IMR-90 (cell line): ENCODE measurements around the gene CFAP161. TPM values are rescaled to one million over a fixed set of nuclear protein-coding genes. Genes with fewer than 3 reads are reported as not detected.

Experiments
- ATAC-seq: fragments of 200-7000 bp; cut with Tn5 transposase; 2 replicates; pipeline ENCODE4 v1.9.1; 2020; ENCODE audit warnings: low read depth, mild to moderate bottlenecking, moderate library complexity
- BruUV-seq: library from RNA; stranded (reverse); fragments of 400-500 nt; replicated peaks from 2 replicates; lab custom pipeline; 2021; lab: Mats Ljungman, UMichigan
- CTCF ChIA-PET: fragments of 300-600 bp; formaldehyde crosslinking; extraction: SDS; loops from one replicate; lab custom pipeline; 2021; ENCODE audit warnings: antibody characterized with exemption; lab: Yijun Ruan, JAX
- POLR2A ChIA-PET: fragments of 300-600 bp; sonication (Branson Sonifier 250); formaldehyde crosslinking; loops from one replicate; lab custom pipeline; 2022; ENCODE audit warnings: antibody characterized with exemption; ENCODE audit not compliant: unreplicated experiment; lab: Charles Lee
- DNase-seq: peaks from one replicate; pipeline ENCODE4 v3.0.0; 2013
- H2AFZ ChIP-seq: replicated peaks from 2 replicates; pipeline ENCODE3; 2013; ENCODE audit warnings: low read length, mild to moderate bottlenecking; ENCODE audit not compliant: poor library complexity
- H2AK5ac ChIP-seq: 2 replicates; pipeline ENCODE4 v1.6.1; 2013; ENCODE audit warnings: low read depth, low read length, inconsistent platforms
- H2AK9ac ChIP-seq: replicated peaks from 2 replicates; pipeline ENCODE3; 2013; ENCODE audit warnings: mild to moderate bottlenecking, low read depth, low read length, moderate library complexity; ENCODE audit not compliant: poor library complexity
- H2BK120ac ChIP-seq: 2 replicates; pipeline ENCODE4 v1.6.1; 2013; ENCODE audit warnings: low read depth, low read length, inconsistent platforms
- H2BK15ac ChIP-seq: 3 replicates; pipeline ENCODE4 v1.6.1; 2013; ENCODE audit warnings: low read depth, low read length, inconsistent platforms
- H2BK20ac ChIP-seq: 2 replicates; pipeline ENCODE4 v1.6.1; 2013; ENCODE audit warnings: low read depth, mild to moderate bottlenecking, inconsistent platforms, low read length, moderate library complexity
- H2BK5ac ChIP-seq: 2 replicates; pipeline ENCODE4 v1.6.1; 2013; ENCODE audit warnings: mild to moderate bottlenecking, low read depth, low read length, inconsistent platforms; ENCODE audit not compliant: poor library complexity, severe bottlenecking
- H3K14ac ChIP-seq: replicated peaks from 2 replicates; pipeline ENCODE4 v1.6.1; 2013; ENCODE audit warnings: low read depth, low read length, inconsistent platforms
- H3K18ac ChIP-seq: 2 replicates; pipeline ENCODE4 v1.6.1; 2013; ENCODE audit warnings: low read depth, low read length, control low read depth
- H3K23ac ChIP-seq: 2 replicates; pipeline ENCODE4 v1.6.1; 2013; ENCODE audit warnings: low read depth, low read length, inconsistent platforms
- H3K27ac ChIP-seq: 2 replicates; pipeline ENCODE4 v1.5.1; 2013; ENCODE audit warnings: mild to moderate bottlenecking, control low read depth, low read length; ENCODE audit not compliant: insufficient read depth
- H3K27me3 ChIP-seq: 2 replicates; pipeline ENCODE4 v1.6.1; 2013; ENCODE audit warnings: low read length; ENCODE audit not compliant: control insufficient read depth, insufficient read depth
- H3K36me3 ChIP-seq: 2 replicates; pipeline ENCODE4 v1.6.1; 2013; ENCODE audit warnings: low read length, mixed read lengths; ENCODE audit not compliant: control insufficient read depth, insufficient read depth
- H3K4ac ChIP-seq: 2 replicates; pipeline ENCODE4 v1.6.1; 2013; ENCODE audit warnings: low read depth, low read length, inconsistent platforms
- H3K4me1 ChIP-seq: 2 replicates; pipeline ENCODE4 v1.6.1; 2013; ENCODE audit warnings: low read length, mixed read lengths; ENCODE audit not compliant: control insufficient read depth, insufficient read depth
- H3K4me2 ChIP-seq: 2 replicates; pipeline ENCODE4 v1.6.1; 2013; ENCODE audit warnings: low read depth, mild to moderate bottlenecking, control low read depth, low read length, moderate library complexity
- H3K4me3 ChIP-seq: 2 replicates; pipeline ENCODE4 v1.5.1; 2013; ENCODE audit warnings: low read depth, mild to moderate bottlenecking, control low read depth, low read length, moderate library complexity; ENCODE audit not compliant: insufficient read depth
- H3K56ac ChIP-seq: 2 replicates; pipeline ENCODE4 v1.6.1; 2013; ENCODE audit warnings: low read length, inconsistent platforms; ENCODE audit not compliant: insufficient read depth; ENCODE audit errors: extremely low read depth
- H3K79me1 ChIP-seq, 2 experiments: 2 replicates each; pipeline ENCODE4 v1.6.1; 2013; ENCODE audit warnings: low read length in 2 of 2, inconsistent platforms in 1 of 2, low read depth in 1 of 2
- H3K9ac ChIP-seq: 2 replicates; pipeline ENCODE4 v1.6.1; 2013; ENCODE audit warnings: low read depth, low read length, control low read depth
- H3K9me1 ChIP-seq: 2 replicates; pipeline ENCODE4 v1.6.1; 2013; ENCODE audit warnings: low read length, inconsistent platforms; ENCODE audit not compliant: insufficient read depth
- H3K9me3 ChIP-seq: 2 replicates; pipeline ENCODE4 v1.6.1; 2013; ENCODE audit warnings: low read length; ENCODE audit not compliant: control insufficient read depth, insufficient read depth
- H4K20me1 ChIP-seq: 2 replicates; pipeline ENCODE4 v1.6.1; 2013; ENCODE audit warnings: low read length, inconsistent platforms; ENCODE audit not compliant: insufficient read depth
- H4K5ac ChIP-seq: 2 replicates; pipeline ENCODE4 v1.6.1; 2013; ENCODE audit warnings: mild to moderate bottlenecking, low read depth, low read length, control low read depth
- H4K8ac ChIP-seq, 2 experiments: 2 replicates each; pipeline ENCODE4 v1.6.1; 2013; ENCODE audit warnings: low read depth in 2 of 2, low read length in 2 of 2, control low read depth in 1 of 2, inconsistent platforms in 1 of 2
- H4K91ac ChIP-seq: 2 replicates; pipeline ENCODE4 v1.6.1; 2013; ENCODE audit warnings: low read depth, low read length, inconsistent platforms; ENCODE audit not compliant: insufficient read depth
- BHLHE40 ChIP-seq: fragments of 150-350 bp; IDR thresholded peaks from 2 replicates; pipeline ENCODE4 v1.6.1; 2016; ENCODE audit warnings: mild to moderate bottlenecking, low read depth, low read length
- CEBPB ChIP-seq: IDR thresholded peaks from 2 replicates; pipeline ENCODE4 v1.6.1; 2012; ENCODE audit warnings: low read depth, low read length, improper control_type of control experiment
- CHD1 ChIP-seq: IDR thresholded peaks from 2 replicates; pipeline ENCODE4 v1.6.1; 2012; ENCODE audit warnings: low read depth, low read length, improper control_type of control experiment
- CTCF ChIP-seq: conservative IDR thresholded peaks from 2 replicates; pipeline ENCODE4 v1.5.1; 2012; ENCODE audit warnings: mild to moderate bottlenecking, low read depth, low read length, improper control_type of control experiment
- ELK1 ChIP-seq: fragments of 150-350 bp; IDR thresholded peaks from 2 replicates; pipeline ENCODE4 v1.6.1; 2016; ENCODE audit warnings: low read depth, mild to moderate bottlenecking, low read length, moderate library complexity, borderline replicate concordance
- FOS ChIP-seq: fragments of 150-350 bp; IDR thresholded peaks from 2 replicates; pipeline ENCODE4 v1.6.1; 2016; ENCODE audit warnings: low read depth, low read length
- MAFK ChIP-seq: IDR thresholded peaks from 2 replicates; pipeline ENCODE4 v1.6.1; 2012; ENCODE audit warnings: low read depth, low read length, improper control_type of control experiment
- MAZ ChIP-seq: IDR thresholded peaks from 2 replicates; pipeline ENCODE4 v1.6.1; 2012; ENCODE audit warnings: low read depth, mild to moderate bottlenecking, low read length, improper control_type of control experiment, moderate library complexity, borderline replicate concordance
- MXI1 ChIP-seq: IDR thresholded peaks from 2 replicates; pipeline ENCODE4 v1.6.1; 2012; ENCODE audit warnings: low read depth, mild to moderate bottlenecking, low read length, moderate library complexity, borderline replicate concordance
- NFE2L2 ChIP-seq: fragments of 150-350 bp; IDR thresholded peaks from 2 replicates; pipeline ENCODE4 v1.6.1; 2016; ENCODE audit warnings: low read depth, mild to moderate bottlenecking, low read length
- POLR2A ChIP-seq: IDR thresholded peaks from 2 replicates; pipeline ENCODE4 v1.6.1; 2012; ENCODE audit warnings: mild to moderate bottlenecking, low read depth, low read length
- RAD21 ChIP-seq: IDR thresholded peaks from 2 replicates; pipeline ENCODE4 v1.6.1; 2012; ENCODE audit warnings: low read length, improper control_type of control experiment
- RCOR1 ChIP-seq: IDR thresholded peaks from 2 replicates; pipeline ENCODE4 v1.6.1; 2012; ENCODE audit warnings: mild to moderate bottlenecking, low read length, improper control_type of control experiment; ENCODE audit not compliant: insufficient replicate concordance
- RFX5 ChIP-seq: IDR thresholded peaks from 2 replicates; pipeline ENCODE4 v1.8.0; 2012; ENCODE audit warnings: low read depth, mild to moderate bottlenecking, low read length, moderate library complexity
- SMC3 ChIP-seq: fragments of 150-350 bp; IDR thresholded peaks from 2 replicates; pipeline ENCODE4 v1.6.1; 2016; ENCODE audit warnings: low read depth, mild to moderate bottlenecking, antibody characterized with exemption, low read length, moderate library complexity
- USF2 ChIP-seq: fragments of 150-350 bp; IDR thresholded peaks from 2 replicates; pipeline ENCODE4 v1.6.1; 2017; ENCODE audit warnings: mild to moderate bottlenecking, antibody characterized with exemption, low read length, low read depth
- WGBS, 2 experiments: methylation state at CpG; one replicate each; pipeline versions ENCODE4 v1.1.5 to v1.1.7; 2013; ENCODE audit warnings: missing lambda C conversion rate in 2 of 2; ENCODE audit not compliant: insufficient read length in 1 of 2; ENCODE audit errors: extremely low coverage in 2 of 2; 5-methylcytosine and 5-hydroxymethylcytosine counted together
- dilution Hi-C: fragments of 300-500 bp; cut with HindIII; formaldehyde crosslinking; loops from one replicate; pipeline ENCODE4 v1.14.3; 2018; ENCODE audit warnings: low sequenced_read_pairs; ENCODE audit not compliant: unreplicated experiment
- in situ Hi-C: fragments of 300-500 bp; cut with MboI; formaldehyde crosslinking; loops from 3 replicates; pipeline ENCODE4 v1.14.3; 2019; ENCODE audit warnings: low sequenced_read_pairs, inconsistent platforms, mixed read lengths
- intact Hi-C: fragments of 100-400 bp; cut with micrococcal nuclease; formaldehyde crosslinking; loops from 2 replicates; pipeline ENCODE4 v1.10.0; 2022
- polyA plus RNA-seq, 3 experiments: library from polyadenylated mRNA; depleted of rRNA; stranded (reverse); fragments of >200 nt; gene quantifications; 2 replicates each; pipeline ENCODE4 v1.2.3, GENCODE V29; 2012; ENCODE audit warnings: low replicate concordance in 1 of 3
- total RNA-seq: library from RNA; depleted of rRNA; stranded (reverse); fragments of >200 nt; gene quantifications from 2 replicates; pipeline ENCODE4 v1.2.3, GENCODE V29; 2012

CFAP161 gene
- total and polyA plus RNA-seq, 2 of the 4 experiments (the other 2 are of a cell fraction): not detected

- Histone ChIP-seq H3K9me1 (peaks cover 7% of the 10 kb centered on the region; the same call in 1 of the 2 replicates), H3K56ac (no peak overlapping the region), H2BK20ac (no peak overlapping the region), H2AK5ac (no peak overlapping the region), H2BK120ac (no peak overlapping the region), H4K20me1 (no peaks in the 10 kb centered on the region), H3K36me3 (no peaks in the 10 kb centered on the region), H4K91ac (no peak overlapping the region), H3K4me2 (no peak overlapping the region), H3K14ac (no peak overlapping the region), H3K4ac (no peak overlapping the region), H3K4me1 (peaks cover 5% of the 10 kb centered on the region), H3K4me3 (no peak overlapping the region), H3K27me3 (no peaks in the 10 kb centered on the region; the same call in 1 of the 2 replicates), H2AK9ac (no peak overlapping the region), H4K5ac (no peak overlapping the region), H4K8ac (no peak overlapping the region), H3K27ac (no peak overlapping the region), H3K9ac (no peak overlapping the region), H2AFZ (no peak overlapping the region), H3K79me1 (no peaks in the 10 kb centered on the region), H2BK5ac (no peak overlapping the region), H3K18ac (no peak overlapping the region), H2BK15ac (no peak overlapping the region), H3K9me3 (no peaks in the 10 kb centered on the region), H3K23ac (no peak overlapping the region)
- in situ Hi-C loops: no loop called here
- BruUV-seq: no TSS peak
- TF ChIP-seq NFE2L2 (no peak), RAD21 (no peak), ELK1 (no peak), SMC3 (no peak), RFX5 (no peak), MAZ (no peak), CHD1 (no peak), USF2 (no peak), CTCF (no peak), FOS (no peak), MAFK (no peak), POLR2A (no peak), CEBPB (no peak), RCOR1 (no peak), MXI1 (no peak), BHLHE40 (no peak)
- WGBS, 2 experiments: no CpG with 5 or more reads among the region's 5 CpGs
- ChIA-PET POLR2A (no interaction called here), CTCF (interaction anchor here (1.0 kb wide), 1 partner anchor 178 kb away, joined by 5 read pairs; no protein-coding TSS in a partner anchor)
- DNase-seq: no peak
- dilution Hi-C loops: no loop called here
- intact Hi-C loops: no loop called here
- ATAC-seq: no peak
Observed at GRCh38 chr15:81088470-81089013, 45.5 kb upstream of the CFAP161 start.
